Cortex of kidney (tissue), 1 donor: ENCODE measurements around the gene CPA1.

Experiments used
- DNase-seq: peaks from one replicate; lab custom pipeline; 2025; lab: John Stamatoyannopoulos, UW

Gene CPA1

GRCh38 chr7:130379921-130380860, at the start of gene CPA1:
Gene CPA1, plus strand, starts transcription at chr7:130380494. Its CDS starts 27 bp downstream, at chr7:130380521.
- no peak for DNase-seq

GRCh38 chr7:130332259-130333053, 47.8 kb upstream of the CPA1 start:
- DNase-seq = no peak

GRCh38 chr7:130333832-130334231, 46.5 kb upstream of the CPA1 start:
- no peak for DNase-seq

GRCh38 chr7:130334274-130334673, 46.0 kb upstream of the CPA1 start:
- DNase-seq = no peak

- no peak for DNase-seq
Measured at GRCh38 chr7:130337410-130337971, 42.8 kb upstream of the CPA1 start.

GRCh38 chr7:130338233-130338632, 42.1 kb upstream of the CPA1 start:
- DNase-seq = no peak

- no peak for DNase-seq
Measured at GRCh38 chr7:130341882-130342281, 38.4 kb upstream of the CPA1 start.

GRCh38 chr7:130342701-130343380, 37.5 kb upstream of the CPA1 start:
- no peak for DNase-seq

- no peak for DNase-seq
Measured at GRCh38 chr7:130344271-130344866, 35.9 kb upstream of the CPA1 start, which contains the start of gene CPA5. Gene CPA5, plus strand, starts transcription at chr7:130344816. Its CDS starts 1,670 bp downstream, at chr7:130346486.

- DNase-seq = no peak
Measured at GRCh38 chr7:130345136-130345535, 35.2 kb upstream of the CPA1 start.

- no peak for DNase-seq
Measured at GRCh38 chr7:130345725-130346124, 34.6 kb upstream of the CPA1 start.

- no peak for DNase-seq
Measured at GRCh38 chr7:130346177-130346905, 34.0 kb upstream of the CPA1 start.

GRCh38 chr7:130346941-130347340, 33.4 kb upstream of the CPA1 start:
- DNase-seq = no peak

GRCh38 chr7:130349911-130350782, 30.1 kb upstream of the CPA1 start:
- DNase-seq = no peak

GRCh38 chr7:130350945-130351790, 29.1 kb upstream of the CPA1 start:
- DNase-seq = no peak

- DNase-seq = no peak
Measured at GRCh38 chr7:130351791-130352090, 28.6 kb upstream of the CPA1 start.

- no peak for DNase-seq
Measured at GRCh38 chr7:130352194-130353074, 27.9 kb upstream of the CPA1 start.

GRCh38 chr7:130353196-130353595, 27.1 kb upstream of the CPA1 start:
- DNase-seq = no peak
